HEK293 (cell line): ENCODE data around the gene CLCNKA.

Experiments
- CTCF ChIA-PET: fragments of 350-600 bp; formaldehyde crosslinking; extraction: SDS; loops from one replicate; lab custom pipeline; 2021; ENCODE audit warnings: antibody characterized with exemption; lab: Yijun Ruan, JAX
- POLR2A ChIA-PET: fragments of 300-600 bp; formaldehyde crosslinking; extraction: SDS; loops from one replicate; lab custom pipeline; 2020; ENCODE audit warnings: antibody characterized with exemption, inconsistent platforms; lab: Yijun Ruan, JAX
- H3K27ac ChIP-seq: fragments of 200-500 bp; sonication (Bioruptor generic); 2 replicates; pipeline ENCODE4 v1.5.1; 2014; ENCODE audit warnings: low read depth, low read length, control low read depth, inconsistent platforms; ENCODE audit errors: extremely low read depth
- H3K36me3 ChIP-seq, 2 experiments: fragments of 200-500 bp in 1 of 2; sonication (Bioruptor generic) in 1 of 2; 1 replicate in 1 of 2; 2 replicates in 1 of 2; pipeline ENCODE4 v1.5.1; 2014 to 2017; ENCODE audit warnings: inconsistent platforms in 2 of 2, low read length in 2 of 2; ENCODE audit not compliant: control insufficient read depth in 2 of 2, insufficient read depth in 1 of 2
- H3K4me1 ChIP-seq: fragments of 200-500 bp; sonication (Bioruptor generic); 2 replicates; pipeline ENCODE4 v1.5.1; 2014; ENCODE audit warnings: mild to moderate bottlenecking, low read length, inconsistent platforms; ENCODE audit not compliant: control insufficient read depth, insufficient read depth
- H3K4me3 ChIP-seq: 2 replicates; pipeline ENCODE4 v1.5.1; 2011; ENCODE audit warnings: low read depth, mild to moderate bottlenecking, control low read depth, low read length, moderate library complexity
- H3K9me3 ChIP-seq: fragments of 200-500 bp; sonication (Bioruptor generic); 2 replicates; pipeline ENCODE4 v1.5.1; 2014; ENCODE audit warnings: low read depth, low read length, inconsistent platforms; ENCODE audit not compliant: control insufficient read depth, insufficient read depth
- FEZF1 ChIP-seq: fragments of 450-650 bp; formaldehyde crosslinking; IDR thresholded peaks from 2 replicates; pipeline ENCODE4 v1.5.1; 2016; ENCODE audit warnings: missing biosample characterization, missing genetic modification characterization
- ZBTB21 ChIP-seq: fragments of 450-650 bp; formaldehyde crosslinking; IDR thresholded peaks from 2 replicates; pipeline ENCODE4 v1.5.1; 2017; ENCODE audit warnings: missing biosample characterization, missing genetic modification characterization
- ZIC2 ChIP-seq: fragments of 450-650 bp; formaldehyde crosslinking; IDR thresholded peaks from 2 replicates; pipeline ENCODE4 v1.5.1; 2016; ENCODE audit warnings: missing biosample characterization, missing genetic modification characterization
- ZNF175 ChIP-seq: fragments of 450-650 bp; formaldehyde crosslinking; IDR thresholded peaks from 2 replicates; pipeline ENCODE4 v1.5.1; 2016; ENCODE audit warnings: missing biosample characterization, missing genetic modification characterization
- ZNF214 ChIP-seq: fragments of 450-650 bp; formaldehyde crosslinking; IDR thresholded peaks from 2 replicates; pipeline ENCODE4 v1.5.1; 2017; ENCODE audit warnings: missing biosample characterization, mild to moderate bottlenecking, missing genetic modification characterization, borderline replicate concordance
- ZNF292 ChIP-seq: fragments of 450-650 bp; formaldehyde crosslinking; IDR thresholded peaks from 2 replicates; pipeline ENCODE4 v1.5.1; 2016; ENCODE audit warnings: low read depth, missing biosample characterization, missing genetic modification characterization, borderline replicate concordance
- ZNF394 ChIP-seq: fragments of 450-650 bp; formaldehyde crosslinking; IDR thresholded peaks from 2 replicates; pipeline ENCODE4 v1.5.1; 2016; ENCODE audit warnings: missing biosample characterization, missing genetic modification characterization, mild to moderate bottlenecking, moderate library complexity, borderline replicate concordance
- ZNF548 ChIP-seq: fragments of 450-650 bp; formaldehyde crosslinking; IDR thresholded peaks from 2 replicates; pipeline ENCODE4 v1.5.1; 2016; ENCODE audit warnings: missing biosample characterization, missing genetic modification characterization
- ZNF549 ChIP-seq: fragments of 450-650 bp; IDR thresholded peaks from 2 replicates; pipeline ENCODE4 v1.5.1; 2018; ENCODE audit warnings: missing biosample characterization, missing genetic modification characterization, mild to moderate bottlenecking, inconsistent platforms, moderate library complexity
- ZNF596 ChIP-seq: fragments of 450-650 bp; IDR thresholded peaks from 2 replicates; pipeline ENCODE4 v1.5.0; 2018; ENCODE audit warnings: missing biosample characterization, mild to moderate bottlenecking, missing genetic modification characterization, moderate library complexity
- ZNF654 ChIP-seq: fragments of 450-650 bp; formaldehyde crosslinking; IDR thresholded peaks from 2 replicates; pipeline ENCODE4 v1.5.1; 2016; ENCODE audit warnings: low read depth, missing biosample characterization, missing genetic modification characterization
- ZNF658 ChIP-seq: fragments of 450-650 bp; formaldehyde crosslinking; IDR thresholded peaks from 2 replicates; pipeline ENCODE4; 2016; ENCODE audit warnings: missing biosample characterization, missing genetic modification characterization
- ZNF660 ChIP-seq: fragments of 450-650 bp; IDR thresholded peaks from 2 replicates; pipeline ENCODE4 v1.5.1; 2018; ENCODE audit warnings: missing biosample characterization, mild to moderate bottlenecking, missing genetic modification characterization
- ZNF664 ChIP-seq: fragments of 450-650 bp; formaldehyde crosslinking; IDR thresholded peaks from 2 replicates; pipeline ENCODE4 v1.5.1; 2016; ENCODE audit warnings: missing biosample characterization, missing genetic modification characterization
- TF ChIP-seq, protein P1 (sequence below): fragments of 450-650 bp; formaldehyde crosslinking; conservative IDR thresholded peaks from 2 replicates; pipeline ENCODE4 v1.5.1; 2016; ENCODE audit warnings: low read depth, missing biosample characterization, missing genetic modification characterization
- TF ChIP-seq, protein P2 (sequence below): fragments of 450-650 bp; formaldehyde crosslinking; IDR thresholded peaks from 2 replicates; pipeline ENCODE4 v1.5.1; 2016; ENCODE audit warnings: missing biosample characterization, missing genetic modification characterization
- TF ChIP-seq, protein P3 (sequence below): fragments of 450-650 bp; formaldehyde crosslinking; optimal IDR thresholded peaks from 2 replicates; pipeline ENCODE3; 2016; ENCODE audit warnings: missing biosample characterization, mild to moderate bottlenecking, missing genetic modification characterization
- TF ChIP-seq, protein P4 (sequence below): fragments of 450-650 bp; formaldehyde crosslinking; IDR thresholded peaks from 2 replicates; pipeline ENCODE4 v1.5.1; 2016; ENCODE audit warnings: missing biosample characterization, missing genetic modification characterization
- TF ChIP-seq, protein P5 (sequence below): fragments of 450-650 bp; formaldehyde crosslinking; IDR thresholded peaks from 2 replicates; pipeline ENCODE4 v1.5.1; 2016; ENCODE audit warnings: missing biosample characterization, missing genetic modification characterization, borderline replicate concordance

CLCNKA gene

DNA sequence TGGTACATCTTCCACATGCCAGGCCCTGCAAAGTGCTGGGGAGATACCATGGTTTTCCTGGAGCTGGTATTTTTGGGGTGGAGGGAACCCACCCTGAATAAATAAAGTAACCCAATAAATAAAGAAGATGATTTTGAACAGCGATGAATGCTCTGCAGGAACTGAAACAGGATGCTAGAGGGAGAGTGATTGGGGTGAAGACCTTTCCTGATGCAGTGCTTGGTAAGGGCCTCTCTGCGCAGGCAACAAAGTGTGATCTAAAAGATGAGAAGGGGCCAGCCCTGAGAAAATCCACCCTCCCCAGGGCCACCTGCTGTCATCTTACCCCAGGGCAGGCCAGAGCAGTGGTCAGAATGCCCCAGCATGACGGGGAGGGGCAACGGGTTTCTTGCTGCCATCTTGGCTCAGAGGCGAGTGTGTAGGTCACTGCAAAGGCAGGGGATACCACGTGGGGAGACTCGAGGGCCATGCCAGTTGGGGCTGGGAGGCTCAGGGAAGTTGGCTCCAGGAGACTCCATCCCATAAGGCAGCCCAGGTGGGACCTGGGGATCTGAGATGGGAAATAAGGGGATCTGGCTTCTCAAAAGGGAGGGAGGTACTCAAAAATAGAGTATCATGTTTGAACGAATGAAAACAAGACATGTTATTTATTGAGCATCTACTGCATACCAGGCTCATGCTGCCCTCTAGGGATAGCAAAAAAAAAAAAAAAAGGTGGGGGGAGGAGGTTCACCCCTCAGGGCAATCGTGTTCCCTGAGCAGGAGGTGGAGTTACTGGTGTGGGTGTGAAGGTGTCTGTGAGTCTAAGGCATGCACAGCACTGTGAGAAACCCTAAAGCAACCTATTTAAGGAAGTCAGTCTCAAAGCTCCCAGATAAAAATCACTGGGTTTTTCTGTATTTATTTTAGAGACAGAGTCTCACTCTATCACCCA, 15.0 kb upstream of the CLCNKA start:
- CTCF ChIA-PET = interaction anchor here (0.6 to 4.7 kb wide), 13 partner anchors 12 to 215 kb away, joined by 3 to 47 read pairs (median 4); partner anchors contain the start of gene HSPB7
- H3K4me3 ChIP-seq = no peak overlapping the region
- no peaks in the 10 kb centered on the region for H3K36me3 ChIP-seq
- POLR2A ChIA-PET = no interaction called here
- no peaks in the 10 kb centered on the region for H3K4me1 ChIP-seq
- no peaks in the 10 kb centered on the region for H3K9me3 ChIP-seq
- no peak overlapping the region for H3K27ac ChIP-seq
- TF ChIP-seq ZNF292 (tag by site-specific recombination) (no peak), ZNF548 (tag by site-specific recombination) (no peak), ZNF394 (tag by site-specific recombination) (no peak), ZNF660 (tag by site-specific recombination) (no peak), ZNF596 (tag by site-specific recombination) (no peak), ZNF175 (tag by site-specific recombination) (no peak), ZNF214 (tag by site-specific recombination) (no peak), ZNF658 (tag by site-specific recombination) (no peak), ZNF664 (tag by site-specific recombination) (peak; percentile 95), FEZF1 (tag by site-specific recombination) (no peak), ZBTB21 (tag by site-specific recombination) (no peak), ZNF654 (0 out of 2 replicates have a peak, but pooled peaks have one; percentile 20), ZNF549 (tag by site-specific recombination) (no peak), ZIC2 (tag by site-specific recombination) (no peak)
- TF ChIP-seq, protein P1, sequence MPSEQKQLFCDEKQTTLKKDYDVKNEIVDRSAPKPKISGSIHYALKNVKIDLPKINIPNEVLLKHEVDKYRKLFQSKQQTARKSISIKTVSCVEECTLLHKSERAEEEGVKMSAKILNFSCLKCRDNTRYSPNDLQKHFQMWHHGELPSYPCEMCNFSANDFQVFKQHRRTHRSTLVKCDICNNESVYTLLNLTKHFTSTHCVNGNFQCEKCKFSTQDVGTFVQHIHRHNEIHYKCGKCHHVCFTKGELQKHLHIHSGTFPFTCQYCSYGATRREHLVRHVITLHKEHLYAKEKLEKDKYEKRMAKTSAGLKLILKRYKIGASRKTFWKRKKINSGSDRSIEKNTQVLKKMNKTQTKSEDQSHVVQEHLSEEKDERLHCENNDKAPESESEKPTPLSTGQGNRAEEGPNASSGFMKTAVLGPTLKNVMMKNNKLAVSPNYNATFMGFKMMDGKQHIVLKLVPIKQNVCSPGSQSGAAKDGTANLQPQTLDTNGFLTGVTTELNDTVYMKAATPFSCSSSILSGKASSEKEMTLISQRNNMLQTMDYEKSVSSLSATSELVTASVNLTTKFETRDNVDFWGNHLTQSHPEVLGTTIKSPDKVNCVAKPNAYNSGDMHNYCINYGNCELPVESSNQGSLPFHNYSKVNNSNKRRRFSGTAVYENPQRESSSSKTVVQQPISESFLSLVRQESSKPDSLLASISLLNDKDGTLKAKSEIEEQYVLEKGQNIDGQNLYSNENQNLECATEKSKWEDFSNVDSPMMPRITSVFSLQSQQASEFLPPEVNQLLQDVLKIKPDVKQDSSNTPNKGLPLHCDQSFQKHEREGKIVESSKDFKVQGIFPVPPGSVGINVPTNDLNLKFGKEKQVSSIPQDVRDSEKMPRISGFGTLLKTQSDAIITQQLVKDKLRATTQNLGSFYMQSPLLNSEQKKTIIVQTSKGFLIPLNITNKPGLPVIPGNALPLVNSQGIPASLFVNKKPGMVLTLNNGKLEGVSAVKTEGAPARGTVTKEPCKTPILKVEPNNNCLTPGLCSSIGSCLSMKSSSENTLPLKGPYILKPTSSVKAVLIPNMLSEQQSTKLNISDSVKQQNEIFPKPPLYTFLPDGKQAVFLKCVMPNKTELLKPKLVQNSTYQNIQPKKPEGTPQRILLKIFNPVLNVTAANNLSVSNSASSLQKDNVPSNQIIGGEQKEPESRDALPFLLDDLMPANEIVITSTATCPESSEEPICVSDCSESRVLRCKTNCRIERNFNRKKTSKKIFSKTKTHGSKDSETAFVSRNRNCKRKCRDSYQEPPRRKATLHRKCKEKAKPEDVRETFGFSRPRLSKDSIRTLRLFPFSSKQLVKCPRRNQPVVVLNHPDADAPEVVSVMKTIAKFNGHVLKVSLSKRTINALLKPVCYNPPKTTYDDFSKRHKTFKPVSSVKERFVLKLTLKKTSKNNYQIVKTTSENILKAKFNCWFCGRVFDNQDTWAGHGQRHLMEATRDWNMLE = no peak
- TF ChIP-seq, protein P2, sequence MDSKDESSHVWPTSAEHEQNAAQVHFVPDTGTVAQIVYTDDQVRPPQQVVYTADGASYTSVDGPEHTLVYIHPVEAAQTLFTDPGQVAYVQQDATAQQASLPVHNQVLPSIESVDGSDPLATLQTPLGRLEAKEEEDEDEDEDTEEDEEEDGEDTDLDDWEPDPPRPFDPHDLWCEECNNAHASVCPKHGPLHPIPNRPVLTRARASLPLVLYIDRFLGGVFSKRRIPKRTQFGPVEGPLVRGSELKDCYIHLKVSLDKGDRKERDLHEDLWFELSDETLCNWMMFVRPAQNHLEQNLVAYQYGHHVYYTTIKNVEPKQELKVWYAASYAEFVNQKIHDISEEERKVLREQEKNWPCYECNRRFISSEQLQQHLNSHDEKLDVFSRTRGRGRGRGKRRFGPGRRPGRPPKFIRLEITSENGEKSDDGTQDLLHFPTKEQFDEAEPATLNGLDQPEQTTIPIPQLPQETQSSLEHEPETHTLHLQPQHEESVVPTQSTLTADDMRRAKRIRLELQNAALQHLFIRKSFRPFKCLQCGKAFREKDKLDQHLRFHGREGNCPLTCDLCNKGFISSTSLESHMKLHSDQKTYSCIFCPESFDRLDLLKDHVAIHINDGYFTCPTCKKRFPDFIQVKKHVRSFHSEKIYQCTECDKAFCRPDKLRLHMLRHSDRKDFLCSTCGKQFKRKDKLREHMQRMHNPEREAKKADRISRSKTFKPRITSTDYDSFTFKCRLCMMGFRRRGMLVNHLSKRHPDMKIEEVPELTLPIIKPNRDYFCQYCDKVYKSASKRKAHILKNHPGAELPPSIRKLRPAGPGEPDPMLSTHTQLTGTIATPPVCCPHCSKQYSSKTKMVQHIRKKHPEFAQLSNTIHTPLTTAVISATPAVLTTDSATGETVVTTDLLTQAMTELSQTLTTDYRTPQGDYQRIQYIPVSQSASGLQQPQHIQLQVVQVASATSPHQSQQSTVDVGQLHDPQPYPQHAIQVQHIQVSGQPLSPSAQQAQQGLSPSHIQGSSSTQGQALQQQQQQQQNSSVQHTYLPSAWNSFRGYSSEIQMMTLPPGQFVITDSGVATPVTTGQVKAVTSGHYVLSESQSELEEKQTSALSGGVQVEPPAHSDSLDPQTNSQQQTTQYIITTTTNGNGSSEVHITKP (tag by site-specific recombination) = peak; percentile 94
- TF ChIP-seq, protein P3, sequence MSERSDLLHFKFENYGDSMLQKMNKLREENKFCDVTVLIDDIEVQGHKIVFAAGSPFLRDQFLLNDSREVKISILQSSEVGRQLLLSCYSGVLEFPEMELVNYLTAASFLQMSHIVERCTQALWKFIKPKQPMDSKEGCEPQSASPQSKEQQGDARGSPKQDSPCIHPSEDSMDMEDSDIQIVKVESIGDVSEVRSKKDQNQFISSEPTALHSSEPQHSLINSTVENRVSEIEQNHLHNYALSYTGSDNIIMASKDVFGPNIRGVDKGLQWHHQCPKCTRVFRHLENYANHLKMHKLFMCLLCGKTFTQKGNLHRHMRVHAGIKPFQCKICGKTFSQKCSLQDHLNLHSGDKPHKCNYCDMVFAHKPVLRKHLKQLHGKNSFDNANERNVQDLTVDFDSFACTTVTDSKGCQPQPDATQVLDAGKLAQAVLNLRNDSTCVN (tag by site-specific recombination) = no peak
- TF ChIP-seq, protein P4, sequence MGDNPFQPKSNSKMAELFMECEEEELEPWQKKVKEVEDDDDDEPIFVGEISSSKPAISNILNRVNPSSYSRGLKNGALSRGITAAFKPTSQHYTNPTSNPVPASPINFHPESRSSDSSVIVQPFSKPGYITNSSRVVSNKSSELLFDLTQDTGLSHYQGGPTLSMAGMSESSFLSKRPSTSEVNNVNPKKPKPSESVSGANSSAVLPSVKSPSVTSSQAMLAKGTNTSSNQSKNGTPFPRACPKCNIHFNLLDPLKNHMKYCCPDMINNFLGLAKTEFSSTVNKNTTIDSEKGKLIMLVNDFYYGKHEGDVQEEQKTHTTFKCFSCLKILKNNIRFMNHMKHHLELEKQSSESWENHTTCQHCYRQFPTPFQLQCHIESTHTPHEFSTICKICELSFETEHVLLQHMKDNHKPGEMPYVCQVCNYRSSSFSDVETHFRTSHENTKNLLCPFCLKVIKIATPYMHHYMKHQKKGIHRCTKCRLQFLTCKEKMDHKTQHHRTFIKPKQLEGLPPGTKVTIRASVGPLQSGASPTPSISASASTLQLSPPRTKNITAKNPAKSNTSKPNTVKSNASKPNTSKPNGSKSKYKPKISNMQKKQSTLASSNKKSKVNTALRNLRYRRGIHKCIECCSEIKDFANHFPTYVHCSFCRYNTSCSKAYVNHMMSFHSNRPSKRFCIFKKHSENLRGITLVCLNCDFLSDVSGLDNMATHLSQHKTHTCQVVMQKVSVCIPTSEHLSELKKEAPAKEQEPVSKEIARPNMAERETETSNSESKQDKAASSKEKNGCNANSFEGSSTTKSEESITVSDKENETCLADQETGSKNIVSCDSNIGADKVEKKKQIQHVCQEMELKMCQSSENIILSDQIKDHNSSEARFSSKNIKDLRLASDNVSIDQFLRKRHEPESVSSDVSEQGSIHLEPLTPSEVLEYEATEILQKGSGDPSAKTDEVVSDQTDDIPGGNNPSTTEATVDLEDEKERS = no peak
- TF ChIP-seq, protein P5, sequence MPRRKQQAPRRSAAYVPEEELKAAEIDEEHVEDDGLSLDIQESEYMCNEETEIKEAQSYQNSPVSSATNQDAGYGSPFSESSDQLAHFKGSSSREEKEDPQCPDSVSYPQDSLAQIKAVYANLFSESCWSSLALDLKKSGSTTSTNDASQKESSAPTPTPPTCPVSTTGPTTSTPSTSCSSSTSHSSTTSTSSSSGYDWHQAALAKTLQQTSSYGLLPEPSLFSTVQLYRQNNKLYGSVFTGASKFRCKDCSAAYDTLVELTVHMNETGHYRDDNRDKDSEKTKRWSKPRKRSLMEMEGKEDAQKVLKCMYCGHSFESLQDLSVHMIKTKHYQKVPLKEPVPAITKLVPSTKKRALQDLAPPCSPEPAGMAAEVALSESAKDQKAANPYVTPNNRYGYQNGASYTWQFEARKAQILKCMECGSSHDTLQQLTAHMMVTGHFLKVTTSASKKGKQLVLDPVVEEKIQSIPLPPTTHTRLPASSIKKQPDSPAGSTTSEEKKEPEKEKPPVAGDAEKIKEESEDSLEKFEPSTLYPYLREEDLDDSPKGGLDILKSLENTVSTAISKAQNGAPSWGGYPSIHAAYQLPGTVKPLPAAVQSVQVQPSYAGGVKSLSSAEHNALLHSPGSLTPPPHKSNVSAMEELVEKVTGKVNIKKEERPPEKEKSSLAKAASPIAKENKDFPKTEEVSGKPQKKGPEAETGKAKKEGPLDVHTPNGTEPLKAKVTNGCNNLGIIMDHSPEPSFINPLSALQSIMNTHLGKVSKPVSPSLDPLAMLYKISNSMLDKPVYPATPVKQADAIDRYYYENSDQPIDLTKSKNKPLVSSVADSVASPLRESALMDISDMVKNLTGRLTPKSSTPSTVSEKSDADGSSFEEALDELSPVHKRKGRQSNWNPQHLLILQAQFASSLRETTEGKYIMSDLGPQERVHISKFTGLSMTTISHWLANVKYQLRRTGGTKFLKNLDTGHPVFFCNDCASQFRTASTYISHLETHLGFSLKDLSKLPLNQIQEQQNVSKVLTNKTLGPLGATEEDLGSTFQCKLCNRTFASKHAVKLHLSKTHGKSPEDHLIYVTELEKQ (tag by site-specific recombination) = no peak
